K562 (cell line): Measurements from ENCODE around the gene PGGHG. TPM values are rescaled to one million over a fixed set of nuclear protein-coding genes. Genes with fewer than 3 reads are reported as not detected.
A peak's percentile ranks its signal among the peaks of the same experiment; 100 is the strongest.

Experiments
- ATAC-seq: fragments of 200-7000 bp; cut with Tn5 transposase; 3 replicates; pipeline ENCODE4 v1.9.1; 2020; ENCODE audit warnings: moderate library complexity
- BruUV-seq: library from RNA; stranded (reverse); fragments of 400-500 nt; replicated peaks from 2 replicates; lab custom pipeline; 2021; lab: Mats Ljungman, UMichigan
- CTCF ChIA-PET: fragments of 300-600 bp; formaldehyde crosslinking; extraction: SDS; loops from one replicate; lab custom pipeline; 2021; ENCODE audit warnings: low intra/inter-chr PET ratio; lab: Yijun Ruan, JAX
- POLR2A ChIA-PET: fragments of 300-600, 350-650 bp; sonication (Branson Sonifier 250); formaldehyde crosslinking; extraction: SDS; loops from one replicate; lab custom pipeline; 2021; ENCODE audit warnings: antibody characterized with exemption, inconsistent platforms; lab: Yijun Ruan, JAX
- DNase-seq, 4 experiments: peaks; one replicate each; pipeline versions ENCODE4 v3.0.0 to v3.0.0-alpha.2; 2011 to 2018; ENCODE audit warnings: low spot score in 3 of 4, mixed read lengths in 3 of 4; ENCODE audit errors: extremely low read depth in 1 of 4
- FAIRE-seq: peaks from 2 replicates; lab custom pipeline; 2011; peaks lifted over from hg19 to GRCh38; lab: Jason Lieb, UNC
- H2AFZ ChIP-seq: 2 replicates; pipeline ENCODE4 v1.6.0; 2011; ENCODE audit warnings: low read depth, low read length, control low read depth, inconsistent platforms
- H3K27ac ChIP-seq: fragments of 200-600 bp; 3 replicates; pipeline ENCODE4 v1.8.0; 2011; ENCODE audit warnings: low read depth, mild to moderate bottlenecking, control low read depth, inconsistent platforms, low read length, moderate library complexity, mixed read lengths; ENCODE audit errors: extremely low read depth
- H3K27me3 ChIP-seq, 2 experiments: fragments of 300-600 bp in 1 of 2; 2 replicates in 1 of 2; 3 replicates in 1 of 2; pipeline versions ENCODE4 v1.6.0 to v1.8.0; 2011; ENCODE audit warnings: inconsistent platforms in 2 of 2, low read length in 2 of 2, mild to moderate bottlenecking in 1 of 2, mixed read lengths in 1 of 2, moderate library complexity in 1 of 2; ENCODE audit not compliant: control insufficient read depth in 2 of 2, insufficient read depth in 2 of 2
- H3K36me3 ChIP-seq: fragments of 300-600 bp; 3 replicates; pipeline ENCODE4 v1.8.0; 2011; ENCODE audit warnings: mild to moderate bottlenecking, low read length, inconsistent platforms; ENCODE audit not compliant: control insufficient read depth, insufficient read depth
- H3K4me1 ChIP-seq, 2 experiments: fragments of 200-600 bp in 1 of 2; replicated peaks in 1 of 2; 2 replicates in 1 of 2; 3 replicates in 1 of 2; pipeline versions ENCODE4 v1.5.1 to v1.8.0; 2011; ENCODE audit warnings: inconsistent platforms in 2 of 2, low read length in 2 of 2, mild to moderate bottlenecking in 1 of 2, mixed read lengths in 1 of 2, moderate library complexity in 1 of 2; ENCODE audit not compliant: control insufficient read depth in 2 of 2, insufficient read depth in 2 of 2
- H3K4me2 ChIP-seq: 2 replicates; pipeline ENCODE4 v1.6.1; 2011; ENCODE audit warnings: low read length, control low read depth, inconsistent platforms, mixed read lengths; ENCODE audit not compliant: insufficient read depth
- H3K4me3 ChIP-seq: fragments of 200-600 bp; sonication (generic), shearing (Covaris generic); 2 replicates; pipeline ENCODE4 v1.5.1; 2016; ENCODE audit warnings: control low read depth, inconsistent platforms
- H3K79me2 ChIP-seq: fragments of 200-600 bp; 3 replicates; pipeline ENCODE4 v1.8.0; 2011; ENCODE audit warnings: low read length, inconsistent platforms; ENCODE audit not compliant: control insufficient read depth, insufficient read depth
- H3K9ac ChIP-seq, 2 experiments: 2 replicates each; pipeline versions ENCODE4 v1.6.0 to v1.6.1; 2011; ENCODE audit warnings: low read depth in 2 of 2, low read length in 2 of 2, control low read depth in 1 of 2, inconsistent platforms in 1 of 2, mild to moderate bottlenecking in 1 of 2, mixed read lengths in 1 of 2; ENCODE audit not compliant: insufficient read depth in 1 of 2
- H3K9me1 ChIP-seq: one replicate; pipeline ENCODE4 v1.6.0; 2011; ENCODE audit warnings: inconsistent platforms, mild to moderate bottlenecking, low read length, moderate library complexity; ENCODE audit not compliant: control insufficient read depth, insufficient read depth
- H3K9me3 ChIP-seq: replicated peaks from 2 replicates; pipeline ENCODE4 v1.5.1; 2011; ENCODE audit warnings: low read depth, low read length, inconsistent platforms; ENCODE audit not compliant: control insufficient read depth, insufficient read depth
- H4K20me1 ChIP-seq: replicated peaks from 2 replicates; pipeline ENCODE4 v1.6.1; 2011; ENCODE audit warnings: low read length, inconsistent platforms, mixed read lengths; ENCODE audit not compliant: control insufficient read depth, insufficient read depth
- C11orf30 ChIP-seq: fragments of 450-650 bp; IDR thresholded peaks from 2 replicates; pipeline ENCODE4 v1.6.1; 2016; ENCODE audit warnings: low read depth, mild to moderate bottlenecking
- GABPB2 ChIP-seq: fragments of 250-450 bp; sonication (Bioruptor Pico); conservative IDR thresholded peaks from 2 replicates; pipeline ENCODE4 v1.5.1; 2021; ENCODE audit warnings: mild to moderate bottlenecking
- MAFF ChIP-seq: IDR thresholded peaks from 2 replicates; pipeline ENCODE4 v1.6.1; 2012; ENCODE audit warnings: low read length, improper control_type of control experiment
- MAFG ChIP-seq: fragments of 450-650 bp; conservative IDR thresholded peaks from 2 replicates; pipeline ENCODE4 v1.6.1; 2016; ENCODE audit warnings: missing genetic modification characterization, missing compliant biosample characterization
- MAFK ChIP-seq: IDR thresholded peaks from 2 replicates; pipeline ENCODE4 v1.6.1; 2011; ENCODE audit warnings: low read length, improper control_type of control experiment
- MCM2 ChIP-seq: fragments of 450-650 bp; IDR thresholded peaks from 2 replicates; pipeline ENCODE4 v1.6.1; 2017; ENCODE audit warnings: low read depth, mild to moderate bottlenecking
- MED1 ChIP-seq: sonication (generic); formaldehyde crosslinking; IDR thresholded peaks from 2 replicates; pipeline ENCODE4 v1.8.1; 2023; ENCODE audit warnings: missing genetic modification reagents, borderline replicate concordance
- PHB ChIP-seq: fragments of 250-450 bp; sonication (Bioruptor Pico); IDR thresholded peaks from 2 replicates; pipeline ENCODE4 v1.5.0; 2021
- RNF219 ChIP-seq: fragments of 250-450 bp; sonication (Bioruptor Pico); IDR thresholded peaks from 2 replicates; pipeline ENCODE4 v1.5.0; 2022; ENCODE audit warnings: mild to moderate bottlenecking
- TCF3 ChIP-seq: sonication (generic); formaldehyde crosslinking; IDR thresholded peaks from 2 replicates; pipeline ENCODE4 v1.4.0; 2020; ENCODE audit warnings: mild to moderate bottlenecking, missing genetic modification reagents
- ZNF316 ChIP-seq: fragments of 450-650 bp; IDR thresholded peaks from 2 replicates; pipeline ENCODE4 v1.6.1; 2016
- ZNF512 ChIP-seq: IDR thresholded peaks from 2 replicates; pipeline ENCODE4 v1.6.1; 2016; ENCODE audit warnings: missing genetic modification characterization, missing compliant biosample characterization
- ZNF707 ChIP-seq: fragments of 250-450 bp; sonication (Bioruptor Pico); conservative IDR thresholded peaks from 2 replicates; pipeline ENCODE4 v1.8.0; 2022; ENCODE audit warnings: inconsistent platforms, mild to moderate bottlenecking, moderate library complexity
- WGBS: fragments of 100-300 bp; shearing (Covaris generic); methylation state at CpG from one replicate; pipeline ENCODE4 v1.1.6; 2016; ENCODE audit warnings: low coverage, mixed read lengths; ENCODE audit not compliant: insufficient coverage; ENCODE audit errors: missing lambda C conversion rate; 5-methylcytosine and 5-hydroxymethylcytosine counted together
- in situ Hi-C: fragments of 300-500 bp; cut with MboI; formaldehyde crosslinking; loops from 4 replicates; pipeline ENCODE4 v1.15.0; 2018; ENCODE audit warnings: inconsistent platforms, mixed read lengths
- intact Hi-C: fragments of 100-400 bp; cut with micrococcal nuclease; formaldehyde crosslinking; loops from 2 replicates; pipeline ENCODE4 v1.14.2; 2022
- polyA plus RNA-seq, 8 experiments: library from polyadenylated mRNA; depleted of rRNA in 4 of 8; stranded (reverse) in 5 of 8; unstranded in 3 of 8; fragments of >200 nt; fragmentation: Nextera tagmentation in 2 of 8; fragmentation: Illumina TruSeq in 1 of 8; extraction: Ambion mirVana in 2 of 8; extraction: Trizol in 1 of 8; gene quantifications; 2 replicates each; pipeline versions ENCODE4 v1.2.1 to v1.2.3, GENCODE V29; 2011 to 2014; ENCODE audit warnings: inconsistent platforms in 1 of 8, missing spikeins in 1 of 8
- total RNA-seq, 7 experiments: library from RNA; depleted of rRNA in 6 of 7; stranded (reverse); fragments of >200 nt in 6 of 7; fragmentation: Illumina TruSeq in 2 of 7; extraction: Trizol in 2 of 7; gene quantifications; 2 replicates each; pipeline versions ENCODE4 v1.2.1 to v1.2.3, GENCODE V29; 2011 to 2021; ENCODE audit warnings: low replicate concordance in 1 of 7

PGGHG gene
- total and polyA plus RNA-seq, 9 of the 15 experiments (the other 6 are each of a cell fraction or from before 2014, with no cell fraction given), result 0.38 to 85.1 (median 18.1) TPM

GRCh38 chr11:337711-338110 lies 48.8 kb downstream of the PGGHG start (continued):
- TF ChIP-seq RNF219 (no peak), ZNF512 (tag) (no peak), TCF3 (no peak), PHB (CRISPR knock-in tag) (no peak), MED1 (CRISPR knock-in tag) (no peak), GABPB2 (CRISPR knock-in tag) (no peak)
- TF ChIP-seq, all 486 proteins: peak for 0

GRCh38 chr11:339963-340362 lies 51.0 kb downstream of the PGGHG start:
- DNase-seq, result no peak
- WGBS, result 80% methylated on average over 2 of the region's 2 CpGs
- intact Hi-C loops (no loop called here), in situ Hi-C loops (no loop called here)
- Histone ChIP-seq H3K9ac (no peak overlapping the region), H3K36me3 (no peaks in the 10 kb centered on the region), H3K27me3 (no peaks in the 10 kb centered on the region), H3K4me1 (peaks cover 21 to 34% of the 10 kb centered on the region in 2 experiments), H3K9me3 (no peaks in the 10 kb centered on the region), H3K27ac (no peak overlapping the region), H3K4me2 (no peak overlapping the region), H3K9me1 (no peaks in the 10 kb centered on the region), H2AFZ (peak overlapping the region; percentile 16; the same call in 1 of the 2 replicates), H3K4me3 (no peak overlapping the region), H3K79me2 (no peaks in the 10 kb centered on the region), H4K20me1 (no peaks in the 10 kb centered on the region)
- CTCF ChIA-PET, result no interaction called here
- POLR2A ChIA-PET, result interaction anchor here (0.6 to 3.3 kb wide), 4 partner anchors 11 to 16 kb away, joined by 3 to 21 read pairs (median 6); no protein-coding TSS in a partner anchor
- no peak for ATAC-seq
- TF ChIP-seq MCM2 (no peak), ZNF707 (CRISPR knock-in tag) (no peak), C11orf30 (peak; percentile 69; the same call in 1 of the 2 replicates), MAFG (tag) (0 out of 2 replicates have a peak, but pooled peaks have one; percentile 18), MAFK (peak; percentile 16; the same call in 1 of the 2 replicates), MAFF (peak; percentile 50; the same call in 1 of the 2 replicates), ZNF316 (peak; percentile 92)
- no TSS peak for BruUV-seq
- no peak for FAIRE-seq
